GM18499 (cell line): ENCODE results near the gene TMED8.
A peak's percentile ranks its signal among the peaks of the same experiment; 100 is the strongest.
"Not testable (repeated sequence)": the region's sequence is repeated elsewhere in the genome, so short reads cannot be mapped to it uniquely, and the experiment has no call there.

Experiments used
- ATAC-seq: cut with Tn5 transposase; IDR thresholded peaks from one replicate; pipeline ENCODE4 v1.9.1; 2021; ENCODE audit warnings: moderate number of reproducible peaks; ENCODE audit not compliant: insufficient read depth, unreplicated experiment

The TMED8 gene

GRCh38 chr14:77324816-77325745 lies 51.8 kb downstream of the TMED8 start:
- no peak for ATAC-seq

DNA sequence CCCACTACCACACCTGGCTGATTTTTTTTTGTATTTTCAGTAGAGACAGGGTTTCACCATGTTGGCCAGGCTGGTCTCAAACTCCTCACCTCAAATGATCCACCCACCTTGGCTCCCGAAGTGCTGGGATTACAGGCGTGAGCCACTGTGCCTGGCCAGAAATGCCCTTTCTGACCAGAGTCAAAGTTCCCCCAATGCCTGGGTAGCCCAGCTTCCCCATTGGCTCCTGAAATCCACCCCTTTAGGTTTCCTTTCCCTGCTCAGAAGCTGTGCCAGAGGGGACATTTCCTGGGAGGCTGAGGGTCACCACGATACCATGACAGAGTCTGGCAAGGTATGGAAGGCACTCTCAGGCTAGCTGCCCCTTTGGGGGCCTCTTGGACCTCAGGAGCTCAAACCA lies 52.6 kb downstream of the TMED8 start:
- no peak for ATAC-seq

DNA sequence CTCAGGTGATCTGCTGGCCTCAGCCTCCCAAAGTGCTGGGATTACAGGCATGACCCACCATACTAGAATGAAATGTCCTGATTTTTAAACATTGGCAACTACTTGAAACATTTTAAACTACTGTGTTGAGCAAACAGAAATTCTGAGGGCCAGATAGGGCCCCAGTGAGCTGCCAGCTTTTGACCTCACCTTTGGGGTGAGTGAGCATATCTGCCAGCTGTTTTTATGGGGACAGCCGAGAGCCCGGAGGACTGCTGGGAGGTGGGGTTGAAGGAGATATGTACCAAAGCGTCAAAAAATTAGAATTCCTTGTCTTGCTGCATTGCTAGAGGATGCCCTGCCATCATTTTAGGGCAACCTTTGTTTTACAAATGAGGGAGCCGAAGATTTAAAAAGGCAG lies 53.3 kb downstream of the TMED8 start:
- no peak for ATAC-seq

DNA sequence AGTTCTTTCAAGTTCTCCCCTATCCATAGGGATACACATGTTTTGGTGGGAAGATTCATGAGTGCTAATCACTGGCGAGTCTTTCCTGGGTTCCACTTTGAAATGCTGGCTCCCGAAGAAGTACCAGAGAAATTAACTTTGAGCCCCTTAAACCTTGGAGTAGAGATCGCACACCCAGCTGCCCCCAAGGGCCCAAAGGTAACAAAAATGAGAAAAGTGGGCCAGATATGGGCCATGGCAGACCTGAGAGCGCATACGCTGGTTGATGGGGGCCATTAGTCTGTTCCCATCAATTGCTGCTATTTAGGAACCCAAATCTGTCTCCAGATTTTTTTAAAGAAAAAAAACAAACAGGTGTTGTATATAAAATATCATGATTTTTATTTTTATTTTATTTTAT lies 53.9 kb downstream of the TMED8 start:
- ATAC-seq = no peak

GRCh38 chr14:77322250-77322902 lies 54.5 kb downstream of the TMED8 start:
- no peak for ATAC-seq

DNA sequence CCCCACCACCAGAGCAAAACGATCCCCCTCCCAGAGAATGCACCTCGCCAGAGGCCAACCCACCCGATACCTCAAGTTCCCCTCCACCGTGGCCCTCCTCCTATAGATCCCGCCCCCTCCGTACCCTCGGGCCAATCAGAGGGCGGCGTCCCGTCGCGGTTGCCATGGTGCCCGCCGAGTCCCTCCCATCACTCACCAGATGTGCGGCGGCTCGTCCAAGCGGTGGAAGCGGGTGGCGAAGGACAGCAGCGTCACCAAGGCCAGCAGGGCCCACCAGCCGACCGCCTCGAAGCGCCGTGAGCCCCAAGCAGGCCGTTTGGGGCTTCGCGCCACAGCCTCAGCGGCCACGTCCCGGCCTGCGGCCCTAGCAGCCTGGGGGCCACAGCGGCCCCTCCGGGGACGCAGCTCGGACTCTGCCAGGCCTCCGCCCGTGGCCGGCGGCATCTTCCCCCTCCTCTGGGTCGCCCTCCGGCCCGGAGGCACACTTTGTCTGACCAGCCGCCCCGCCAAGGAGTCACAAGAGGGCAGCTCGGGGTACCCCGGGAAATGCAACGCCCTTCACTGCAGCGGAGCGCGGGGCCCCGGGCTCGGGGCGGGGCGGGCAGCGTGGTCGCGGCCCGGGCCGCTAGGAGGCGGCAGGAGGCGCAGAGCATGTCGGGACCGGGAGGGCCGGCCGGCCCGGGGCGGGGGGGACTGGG lies 56.5 kb downstream of the TMED8 start, which contains the start of gene POMT2:
TSS of gene POMT2 (minus strand) at position 646 of the 698 bp plus-strand sequence. CDS start at position 444, 202 bp downstream.
- ATAC-seq = peak; percentile 37

DNA sequence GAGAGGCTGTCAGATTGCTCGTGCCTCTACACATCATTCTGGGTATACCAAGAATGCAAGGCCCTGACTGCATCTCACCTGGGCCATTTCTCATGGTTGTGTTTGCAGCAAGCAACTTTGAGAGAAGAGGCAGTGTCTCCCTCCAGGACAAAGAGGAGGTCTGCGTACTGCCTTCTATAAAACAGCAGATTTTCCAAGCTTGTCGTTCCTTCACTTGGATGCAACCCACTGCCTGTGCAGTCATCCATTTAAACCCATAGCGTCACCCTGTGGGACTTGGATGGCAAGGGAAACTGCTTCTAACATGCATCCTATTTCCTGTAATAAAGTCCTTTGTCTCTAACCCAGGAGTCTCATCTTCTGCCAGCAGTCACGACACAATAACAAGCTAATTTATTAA lies 57.5 kb downstream of the TMED8 start:
- ATAC-seq = no peak

DNA sequence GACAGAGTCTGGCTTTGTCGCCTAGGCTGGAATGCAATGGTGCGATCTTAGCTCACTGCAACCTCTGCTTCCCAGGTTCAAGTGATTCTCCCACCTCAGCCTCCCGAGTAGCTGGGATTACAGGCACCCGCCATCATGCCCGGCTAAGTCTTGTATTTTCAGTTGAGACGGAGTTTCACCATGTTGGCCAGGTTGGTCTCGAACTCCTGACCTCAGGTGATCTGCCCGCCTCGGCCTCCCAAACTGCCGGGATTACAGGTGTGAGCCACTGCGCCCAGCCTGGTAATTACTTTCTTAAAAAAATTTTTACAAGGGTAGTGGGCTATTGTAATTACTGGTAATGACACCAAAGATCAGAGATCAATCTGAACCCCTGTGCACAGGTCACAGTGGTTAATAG lies 58.1 kb downstream of the TMED8 start:
- ATAC-seq = not testable (repeated sequence)

- ATAC-seq = no peak
Measured at GRCh38 chr14:77318006-77318553, 58.8 kb downstream of the TMED8 start.

DNA sequence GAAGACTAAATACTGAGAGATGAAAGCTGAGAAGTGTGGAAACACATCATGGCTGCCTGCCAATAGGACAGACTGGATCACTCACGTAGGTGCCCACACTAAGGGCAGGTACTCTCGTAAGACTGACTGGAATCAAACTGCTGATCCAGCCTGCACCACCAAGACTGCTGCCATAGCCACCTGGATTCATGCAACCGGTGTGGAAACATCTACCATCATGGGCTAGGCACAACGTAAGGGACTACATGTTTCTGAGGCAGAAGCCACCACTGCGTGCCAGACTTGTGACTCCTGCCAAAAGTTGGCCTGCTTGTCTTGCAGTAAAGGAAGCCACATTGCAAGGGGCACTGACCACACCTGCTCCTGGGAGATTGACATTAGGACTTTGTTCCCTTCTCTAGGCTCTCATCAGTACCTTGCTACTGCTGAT lies 60.0 kb downstream of the TMED8 start:
- no peak for ATAC-seq

GRCh38 chr14:77316195-77316505 lies 60.7 kb downstream of the TMED8 start:
- ATAC-seq = no peak

GRCh38 chr14:77314539-77315457 lies 62.1 kb downstream of the TMED8 start:
- no peak for ATAC-seq

- no peak for ATAC-seq
Measured at GRCh38 chr14:77314043-77314442, 62.9 kb downstream of the TMED8 start.

- no peak for ATAC-seq
Measured at GRCh38 chr14:77313371-77313770, 63.5 kb downstream of the TMED8 start.

DNA sequence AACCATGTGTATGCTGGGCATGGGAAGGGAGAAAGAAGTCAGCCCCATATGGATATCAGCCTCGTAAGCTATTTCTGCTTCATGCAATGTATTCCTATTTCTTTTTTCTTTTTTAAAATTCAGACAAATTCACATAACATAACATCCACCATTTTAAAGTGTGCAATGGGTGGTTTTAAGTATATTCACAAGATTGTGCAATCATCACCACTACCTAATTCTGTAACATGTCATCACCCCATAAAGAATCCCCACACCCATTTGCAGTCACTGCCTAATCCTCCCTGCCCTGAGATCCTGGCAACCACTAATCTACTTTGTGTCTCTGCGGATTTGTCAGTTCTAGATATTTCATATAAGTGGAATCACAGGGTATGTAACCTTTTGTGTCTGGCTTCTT lies 65.7 kb downstream of the TMED8 start:
- no peak for ATAC-seq

GRCh38 chr14:77310026-77310425 lies 66.9 kb downstream of the TMED8 start:
- ATAC-seq = no peak

- no peak for ATAC-seq
Measured at GRCh38 chr14:77309131-77309530, 67.8 kb downstream of the TMED8 start.

GRCh38 chr14:77306851-77307496 lies 69.9 kb downstream of the TMED8 start:
- no peak for ATAC-seq

DNA sequence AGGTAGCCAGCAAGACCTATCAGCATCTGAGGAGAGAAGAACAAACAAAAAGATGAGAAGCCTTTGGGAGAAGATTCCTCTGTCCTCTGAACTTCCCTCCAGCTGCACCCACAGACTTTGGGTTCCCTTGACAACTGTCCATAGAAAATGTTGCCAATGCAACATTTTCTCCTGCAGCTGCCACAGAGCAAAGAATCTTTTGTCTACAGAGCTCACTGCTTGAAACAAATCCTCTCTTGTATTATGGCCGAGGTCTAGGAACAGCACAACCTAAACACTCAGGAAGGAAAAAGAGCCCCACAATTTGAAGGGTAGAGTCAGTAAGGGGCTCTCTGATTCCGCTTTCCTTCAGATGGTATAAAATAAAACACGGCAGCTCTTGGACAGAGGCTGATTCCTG lies 70.5 kb downstream of the TMED8 start:
- no peak for ATAC-seq
